ENCODE results near the gene USP53.
"Not testable (repeated sequence)": the region's sequence is repeated elsewhere in the genome, so short reads cannot be mapped to it uniquely, and the experiment has no call there.

USP53 gene

DNA sequence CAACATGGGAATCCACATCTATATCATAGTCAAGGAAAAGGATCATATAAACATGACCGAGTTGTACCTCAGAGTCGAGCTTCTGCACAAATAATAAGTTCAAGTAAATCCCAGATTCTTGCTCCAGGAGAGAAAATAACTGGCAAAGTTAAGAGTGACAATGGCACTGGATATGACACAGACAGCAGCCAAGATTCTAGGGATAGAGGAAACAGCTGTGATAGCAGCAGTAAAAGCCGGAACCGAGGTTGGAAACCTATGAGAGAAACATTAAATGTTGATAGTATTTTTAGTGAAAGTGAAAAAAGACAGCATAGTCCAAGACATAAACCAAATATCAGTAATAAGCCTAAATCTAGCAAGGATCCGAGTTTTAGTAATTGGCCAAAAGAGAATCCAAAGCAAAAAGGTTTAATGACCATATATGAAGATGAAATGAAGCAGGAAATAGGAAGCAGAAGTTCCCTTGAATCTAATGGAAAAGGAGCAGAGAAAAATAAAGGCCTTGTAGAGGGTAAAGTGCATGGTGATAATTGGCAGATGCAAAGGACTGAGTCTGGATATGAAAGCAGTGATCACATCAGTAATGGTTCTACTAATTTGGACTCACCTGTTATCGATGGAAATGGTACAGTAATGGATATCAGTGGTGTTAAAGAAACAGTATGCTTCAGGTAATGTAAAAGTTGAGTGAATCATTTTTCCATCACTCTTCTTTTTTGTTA, 59.0 kb downstream of the USP53 start:
- DNase-seq (ENCODE audit: low spot score) = no peak

DNA sequence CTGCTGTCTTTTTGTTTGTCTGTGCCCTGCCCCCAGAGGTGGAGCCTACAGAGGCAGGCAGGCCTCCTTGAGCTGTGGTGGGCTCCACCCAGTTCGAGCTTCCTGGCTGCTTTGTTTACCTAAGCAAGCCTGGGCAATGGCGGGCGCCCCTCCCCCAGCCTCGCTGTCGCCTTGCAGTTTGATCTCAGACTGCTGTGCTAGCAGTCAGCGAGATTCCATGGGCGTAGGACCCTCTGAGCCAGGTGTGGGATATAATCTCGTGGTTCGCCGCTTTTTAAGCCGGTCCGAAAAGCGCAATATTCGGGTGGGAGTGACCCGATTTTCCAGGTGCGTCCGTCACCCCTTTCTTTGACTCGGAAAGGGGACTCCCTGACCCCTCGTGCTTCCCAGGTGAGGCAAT, 67.0 kb downstream of the USP53 start:
- DNase-seq (ENCODE audit: low spot score) = not testable (repeated sequence)

DNA sequence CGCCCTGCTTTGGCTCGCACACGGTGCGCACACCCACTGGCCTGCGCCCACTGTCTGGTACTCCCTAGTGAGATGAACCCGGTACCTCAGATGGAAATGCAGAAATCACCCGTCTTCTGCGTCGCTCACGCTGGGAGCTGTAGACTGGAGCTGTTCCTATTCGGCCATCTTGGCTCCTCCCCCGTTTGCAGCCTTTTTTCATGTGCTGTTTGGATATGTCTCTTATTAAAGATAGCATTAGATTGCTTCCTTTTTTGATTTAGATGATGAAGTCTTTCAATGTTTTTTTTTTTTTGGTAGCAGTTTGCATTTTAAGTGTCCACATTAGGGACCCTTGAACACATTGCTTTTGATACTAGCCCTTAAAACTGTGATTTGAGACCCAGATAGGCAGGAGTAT, 67.4 kb downstream of the USP53 start:
- not testable (repeated sequence) for DNase-seq (ENCODE audit: low spot score)

DNA sequence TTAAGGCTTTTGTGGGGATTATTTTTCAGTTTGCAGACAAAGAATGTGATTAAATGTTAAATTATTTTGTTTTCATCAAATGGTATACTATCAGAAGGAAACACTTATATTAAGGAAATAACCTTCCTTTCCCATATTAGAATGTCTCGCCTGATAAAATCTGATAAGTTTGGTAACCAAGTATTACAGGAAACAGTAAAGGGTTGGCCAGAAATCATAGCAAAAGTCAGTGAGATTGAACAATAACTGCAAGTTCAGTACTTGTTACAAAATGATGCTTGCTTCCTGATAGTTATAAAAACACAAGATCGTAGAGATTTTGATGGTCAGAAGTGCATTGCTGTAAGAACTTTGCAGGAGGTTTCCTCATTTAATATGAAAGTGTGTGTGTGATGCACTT, 68.9 kb downstream of the USP53 start:
- DNase-seq (ENCODE audit: low spot score) = no peak

DNA sequence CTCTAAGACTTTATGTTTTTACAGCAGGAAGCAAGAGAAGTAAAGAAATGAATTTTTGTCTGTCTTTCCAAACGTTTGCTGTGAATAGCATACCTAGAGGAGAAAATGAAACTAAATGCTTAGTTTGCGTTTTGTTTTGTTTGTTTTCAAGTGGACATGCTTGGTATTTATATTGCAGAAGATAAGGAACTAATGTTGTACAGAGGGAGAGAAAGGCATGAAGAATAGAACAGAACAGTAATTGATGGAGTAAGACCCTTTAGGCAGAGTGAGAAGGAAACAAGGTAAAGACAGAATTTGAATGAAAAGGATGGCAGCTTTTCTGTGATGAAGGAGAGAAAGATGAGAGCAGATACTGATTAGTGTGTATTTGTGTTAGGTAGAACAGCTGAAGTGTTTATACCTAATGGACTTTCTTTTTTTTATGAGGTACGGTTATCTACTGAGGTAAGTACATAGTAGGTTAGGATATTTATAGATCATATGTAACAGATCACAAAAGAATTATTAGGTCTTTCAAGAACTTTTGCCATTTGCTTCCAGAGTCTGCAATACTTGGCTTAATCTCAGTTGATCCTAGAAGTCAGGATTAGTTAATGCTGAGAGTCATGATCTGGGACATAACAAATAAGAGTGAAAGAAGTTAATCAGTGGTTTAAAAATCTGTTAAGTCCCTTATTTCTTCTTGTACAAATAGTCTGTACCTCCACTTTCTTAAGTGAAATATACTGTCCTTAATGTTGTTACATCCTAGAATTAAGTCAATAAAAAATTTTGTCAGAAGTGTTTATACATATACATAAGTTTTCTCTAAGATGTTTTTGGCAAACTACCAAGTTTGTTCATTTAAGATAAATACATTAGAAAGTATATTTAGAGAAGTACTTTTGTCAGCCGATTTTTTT, 72.6 kb downstream of the USP53 start:
- no peak for DNase-seq (ENCODE audit: low spot score)

DNA sequence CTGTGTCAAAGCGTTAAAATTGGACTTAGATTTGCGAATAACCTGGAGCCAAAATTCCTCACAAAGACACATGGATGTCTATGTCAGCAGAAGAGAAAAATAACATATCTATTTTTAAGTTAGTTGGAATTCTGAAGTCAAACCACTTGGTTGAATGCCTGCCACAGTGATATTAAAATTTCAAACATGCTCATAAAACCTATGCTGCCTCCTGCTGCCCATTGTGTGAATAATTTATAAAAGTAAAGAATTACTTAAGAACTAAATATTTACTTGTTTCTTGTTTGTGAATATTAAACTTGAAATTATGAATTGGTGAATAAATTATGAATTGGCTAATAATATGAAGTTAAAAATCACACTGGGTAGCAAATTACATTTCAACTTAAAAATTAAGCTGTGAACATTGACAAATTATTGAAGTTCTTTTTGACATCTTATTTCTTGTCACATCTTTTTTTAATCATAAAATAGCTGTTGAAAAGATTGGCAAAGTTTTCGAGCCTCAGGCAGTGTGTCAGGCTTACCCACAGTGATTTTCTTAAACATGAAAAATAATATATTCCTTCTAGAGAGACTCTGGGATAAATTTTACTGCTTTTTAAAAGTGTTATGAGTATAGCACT, 74.0 kb downstream of the USP53 start:
- DNase-seq (ENCODE audit: low spot score) = peak; percentile 30

GRCh38 chr4:119289313-119289712, 76.8 kb downstream of the USP53 start:
- DNase-seq (ENCODE audit: low spot score) = no peak

DNA sequence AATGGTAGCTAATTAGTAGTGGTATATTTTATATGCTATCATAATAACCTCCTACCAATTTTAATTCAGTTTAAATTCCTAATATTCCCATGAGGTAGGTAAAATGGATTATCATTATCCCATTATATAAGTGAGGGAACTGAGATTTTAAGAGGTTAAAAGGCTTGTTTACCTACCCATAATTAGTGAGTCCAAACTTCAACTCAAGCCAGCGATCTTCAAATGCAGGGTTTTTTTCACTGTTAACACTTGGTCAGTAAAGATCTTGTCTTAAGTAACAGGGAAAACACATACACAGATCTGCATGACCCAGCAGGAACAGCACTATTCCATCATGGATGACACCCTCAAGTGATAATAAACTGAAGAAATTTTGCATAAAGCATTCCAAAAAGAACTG, 78.1 kb downstream of the USP53 start:
- DNase-seq (ENCODE audit: low spot score) = no peak

DNA sequence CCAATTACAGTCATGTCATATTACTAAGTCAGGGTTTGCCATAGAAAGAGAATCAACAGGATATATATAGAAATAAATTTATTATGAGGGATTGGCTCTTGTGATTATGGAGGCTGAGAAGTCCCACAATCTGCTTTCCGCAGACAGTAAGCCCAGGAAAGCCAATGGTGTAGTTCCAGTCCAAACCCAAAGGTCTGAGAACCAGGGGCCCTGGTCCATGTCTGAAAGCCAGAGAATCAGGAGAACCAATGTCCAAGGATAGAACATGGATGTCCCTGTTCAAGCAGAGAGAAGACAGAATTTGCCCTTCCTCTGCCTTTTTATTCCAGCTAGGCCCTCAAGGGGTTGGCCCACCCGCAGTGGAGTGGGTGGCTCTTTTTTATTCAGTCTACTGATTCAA, 83.8 kb downstream of the USP53 start:
- DNase-seq (ENCODE audit: low spot score) = no peak

GRCh38 chr4:119297795-119298194, 85.3 kb downstream of the USP53 start:
- DNase-seq (ENCODE audit: low spot score) = no peak

DNA sequence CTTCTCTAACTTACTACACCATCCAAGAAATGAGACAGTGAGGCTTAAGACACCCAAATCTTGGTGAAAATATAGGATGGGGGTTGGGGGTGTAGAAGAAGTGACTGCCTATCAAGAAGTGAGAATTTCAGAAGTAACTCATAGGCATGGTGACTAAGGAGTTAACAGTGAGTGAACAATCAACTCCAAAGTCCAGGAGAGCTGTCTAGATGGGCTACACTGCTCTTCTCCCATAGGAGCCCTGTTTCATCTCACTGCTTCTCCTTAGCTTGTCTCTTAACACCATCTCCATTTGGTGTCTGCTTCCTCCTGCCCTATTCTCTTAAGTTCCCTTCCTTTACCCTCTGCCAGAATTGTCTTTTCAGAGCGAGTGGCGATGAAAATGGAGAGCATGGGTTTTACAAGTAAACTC, 86.8 kb downstream of the USP53 start:
- no peak for DNase-seq (ENCODE audit: low spot score)

- no peak for DNase-seq (ENCODE audit: low spot score)
Measured at GRCh38 chr4:119299741-119300100, 87.2 kb downstream of the USP53 start.

- peak; percentile 89 for DNase-seq (ENCODE audit: low spot score)
Measured at GRCh38 chr4:119300101-119300978, 87.8 kb downstream of the USP53 start.

DNA sequence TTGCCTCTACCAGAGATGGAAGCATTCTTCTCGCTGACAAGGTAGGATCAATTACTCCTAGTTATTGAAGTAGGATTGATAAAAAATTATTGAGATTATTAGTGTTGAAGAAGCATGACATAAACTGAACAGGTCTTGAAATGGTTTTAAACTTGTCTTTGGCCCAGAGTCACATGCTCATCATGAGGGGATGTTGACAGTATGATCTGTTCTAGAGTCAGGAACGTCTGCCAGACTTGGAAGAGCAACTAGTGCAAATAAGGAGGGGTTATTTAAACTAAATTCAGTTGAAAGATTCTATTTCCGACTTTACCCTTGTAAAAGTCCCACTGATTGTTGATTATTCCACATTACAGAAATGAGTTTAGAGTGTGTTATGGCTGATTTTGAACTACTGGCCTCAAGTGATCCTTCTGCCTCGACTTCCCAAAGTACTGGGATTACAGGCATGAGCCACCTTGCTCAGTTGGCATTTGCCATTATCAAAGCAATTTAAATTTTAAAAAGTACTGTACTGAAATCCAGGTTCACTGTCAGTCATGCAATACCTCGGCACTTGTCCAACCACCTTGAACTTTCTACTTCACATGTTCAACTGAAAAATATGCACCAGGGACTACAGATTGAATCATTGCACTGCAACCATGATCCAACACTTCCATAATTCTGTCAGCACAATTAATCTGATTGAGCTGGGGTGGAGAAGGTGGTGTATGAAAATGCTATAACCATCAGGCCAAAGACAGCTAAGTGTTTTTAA, 89.7 kb downstream of the USP53 start:
- no peak for DNase-seq (ENCODE audit: low spot score)

DNA sequence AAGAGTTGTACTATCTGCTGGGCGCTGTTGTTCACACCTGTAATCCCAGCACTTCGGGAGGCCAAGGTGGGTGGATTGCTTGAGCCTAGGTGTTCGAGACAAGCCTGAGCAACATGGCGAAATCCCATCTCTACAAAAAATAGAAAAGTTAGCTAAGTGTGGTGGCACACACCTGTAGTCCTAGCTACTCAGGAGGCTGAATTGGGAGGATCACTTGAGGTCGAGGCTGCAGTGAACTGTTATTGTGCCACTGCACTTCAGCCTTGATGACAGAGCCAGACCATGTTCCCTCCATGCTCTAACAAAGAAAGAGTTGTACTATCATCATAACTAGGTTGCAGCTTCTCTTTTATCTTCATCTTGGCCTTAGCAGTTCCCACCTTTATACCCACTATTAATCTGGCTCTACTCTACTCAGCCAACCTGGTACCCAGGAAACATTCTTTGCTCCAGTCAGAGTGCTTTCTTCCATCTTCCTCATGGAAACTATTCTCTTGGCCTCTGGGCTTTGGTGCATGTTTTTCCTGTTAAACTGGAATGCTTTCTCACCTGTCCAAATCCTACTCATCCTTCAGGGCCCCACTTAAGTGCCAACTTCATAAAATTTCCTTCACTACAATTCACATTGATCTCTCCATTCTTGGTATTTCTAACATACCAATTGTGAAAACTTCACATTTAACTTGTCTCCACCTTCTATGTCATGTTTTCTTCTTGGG, 91.2 kb downstream of the USP53 start:
- DNase-seq (ENCODE audit: low spot score) = no peak

DNA sequence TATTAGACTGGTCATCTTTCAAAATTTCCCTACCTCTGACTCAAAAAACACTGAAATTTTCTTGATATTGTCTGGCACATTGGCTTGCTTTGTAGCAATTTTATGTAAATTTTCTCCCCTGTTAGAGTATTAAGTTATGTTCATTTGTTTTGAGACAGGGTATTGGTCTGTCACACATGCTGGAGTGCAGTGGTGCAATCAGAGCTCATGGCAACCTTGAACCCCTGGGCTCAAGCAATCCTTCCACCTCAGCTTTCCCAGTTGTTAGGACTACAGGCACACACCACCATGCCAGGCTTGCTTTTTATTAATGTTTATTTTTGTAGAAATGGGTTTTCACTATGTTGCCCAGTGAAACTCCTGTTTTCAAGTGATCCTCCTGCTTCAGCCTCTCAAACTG, 91.9 kb downstream of the USP53 start:
- DNase-seq (ENCODE audit: low spot score) = no peak

GRCh38 chr4:119307606-119308005, 95.1 kb downstream of the USP53 start:
- no peak for DNase-seq (ENCODE audit: low spot score)

DNA sequence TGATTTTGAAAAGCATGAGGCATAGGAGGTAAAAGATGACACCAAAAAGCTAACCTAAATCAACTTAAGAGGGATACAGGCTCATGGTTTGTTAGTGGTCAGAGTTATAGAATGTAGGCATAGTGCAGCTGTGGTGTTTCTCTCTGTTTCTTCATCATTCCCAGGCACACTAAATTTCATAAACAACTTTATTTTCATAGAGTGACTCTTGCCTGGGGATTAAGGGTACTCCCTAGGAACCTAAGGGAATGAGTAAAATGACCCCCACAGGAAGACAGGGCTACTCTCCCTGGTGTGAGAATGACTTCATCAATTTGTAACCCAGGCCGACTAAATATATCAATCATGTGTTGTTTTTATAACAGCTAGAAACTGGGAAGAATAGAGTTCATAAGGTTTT, 98.3 kb downstream of the USP53 start:
- DNase-seq (ENCODE audit: low spot score) = no peak

DNA sequence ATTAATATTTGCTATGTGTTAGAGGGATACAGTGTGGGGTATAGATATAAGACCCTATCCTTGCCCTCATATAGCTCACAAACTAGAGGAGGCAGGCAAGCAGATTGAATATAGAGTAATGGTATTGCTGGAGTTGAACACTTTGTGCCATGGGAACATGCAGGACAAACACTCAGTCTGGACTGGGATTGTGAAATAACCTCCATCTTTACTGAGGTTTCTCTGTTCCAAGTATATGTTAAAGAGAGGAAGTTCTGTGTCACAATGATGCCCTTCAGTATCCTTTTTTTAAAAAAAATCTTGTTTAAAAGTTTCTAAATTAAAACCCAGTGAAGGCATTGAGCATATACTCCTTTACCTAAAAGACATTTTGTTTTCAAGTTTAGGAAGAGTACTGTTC, 100.7 kb downstream of the USP53 start:
- no peak for DNase-seq (ENCODE audit: low spot score)

GRCh38 chr4:119314356-119314755, 101.8 kb downstream of the USP53 start:
- DNase-seq (ENCODE audit: low spot score) = peak; percentile 58
